HG03196 (cell line): Measurements from ENCODE around the gene CLTRN.
"Not testable (repeated sequence)": the region's sequence is repeated elsewhere in the genome, so short reads cannot be mapped to it uniquely, and the experiment has no call there.

Experiments
- ATAC-seq: cut with Tn5 transposase; IDR thresholded peaks from one replicate; pipeline ENCODE4 v1.9.1; 2021; ENCODE audit not compliant: unreplicated experiment

Gene CLTRN

GRCh38 chrX:15653961-15654360, 10.6 kb downstream of the CLTRN start:
- no peak for ATAC-seq

GRCh38 chrX:15647510-15647909, 17.1 kb downstream of the CLTRN start:
- ATAC-seq, result not testable (repeated sequence)

DNA sequence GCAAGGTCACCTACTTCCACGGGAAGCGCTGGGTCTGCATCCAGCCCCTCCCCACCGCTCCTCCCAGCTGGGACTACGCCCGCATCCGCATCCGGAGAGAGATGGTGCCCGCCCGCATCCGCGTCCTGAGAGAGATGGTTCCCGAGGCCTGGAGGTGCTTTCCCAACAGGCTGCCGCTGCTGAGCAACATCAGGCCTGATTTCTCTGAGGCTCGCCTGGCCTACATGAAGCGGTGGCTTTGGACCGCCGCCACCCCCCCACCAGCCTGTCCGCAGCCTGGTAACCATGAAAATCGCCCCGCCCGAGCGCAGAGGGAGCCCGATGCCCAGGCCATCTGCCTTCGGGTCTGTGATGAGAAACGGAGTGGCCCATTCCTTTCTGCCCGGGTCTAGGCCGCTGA, 18.1 kb downstream of the CLTRN start:
- no peak for ATAC-seq

- ATAC-seq, result no peak
Measured at GRCh38 chrX:15646031-15646430, 18.6 kb downstream of the CLTRN start.

- no peak for ATAC-seq
Measured at GRCh38 chrX:15645266-15645665, 19.3 kb downstream of the CLTRN start.

GRCh38 chrX:15644560-15644872, 20.1 kb downstream of the CLTRN start:
- ATAC-seq, result no peak

- ATAC-seq, result no peak
Measured at GRCh38 chrX:15643786-15644559, 20.6 kb downstream of the CLTRN start.

GRCh38 chrX:15631637-15632036, 33.0 kb downstream of the CLTRN start:
- no peak for ATAC-seq

GRCh38 chrX:15623054-15623453, 41.6 kb downstream of the CLTRN start:
- no peak for ATAC-seq

- no peak for ATAC-seq
Measured at GRCh38 chrX:15619053-15619755, 45.4 kb downstream of the CLTRN start.

- no peak for ATAC-seq
Measured at GRCh38 chrX:15617111-15617510, 47.5 kb downstream of the CLTRN start.

- ATAC-seq, result no peak
Measured at GRCh38 chrX:15616531-15616930, 48.1 kb downstream of the CLTRN start.

DNA sequence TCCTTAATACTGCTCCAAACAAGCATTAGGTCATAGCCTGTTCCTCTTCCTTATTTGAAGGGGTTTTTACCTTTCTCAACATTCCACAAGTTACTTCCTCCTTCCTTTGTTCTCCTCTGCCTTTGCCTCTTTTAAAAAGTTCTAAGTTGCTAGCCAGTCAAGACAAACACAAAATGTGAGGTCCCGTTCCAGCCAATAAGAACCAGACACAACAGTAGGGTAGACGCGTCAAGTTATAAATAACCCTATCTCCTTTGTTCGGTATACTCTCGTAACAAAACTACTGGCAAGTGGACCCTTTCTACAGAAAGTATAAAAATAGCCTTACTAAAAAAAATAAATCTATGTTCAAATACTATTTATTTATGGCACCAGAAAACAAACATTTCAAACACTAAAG, 57.5 kb downstream of the CLTRN start:
- no peak for ATAC-seq

- ATAC-seq, result no peak
Measured at GRCh38 chrX:15606136-15606535, 58.5 kb downstream of the CLTRN start.

DNA sequence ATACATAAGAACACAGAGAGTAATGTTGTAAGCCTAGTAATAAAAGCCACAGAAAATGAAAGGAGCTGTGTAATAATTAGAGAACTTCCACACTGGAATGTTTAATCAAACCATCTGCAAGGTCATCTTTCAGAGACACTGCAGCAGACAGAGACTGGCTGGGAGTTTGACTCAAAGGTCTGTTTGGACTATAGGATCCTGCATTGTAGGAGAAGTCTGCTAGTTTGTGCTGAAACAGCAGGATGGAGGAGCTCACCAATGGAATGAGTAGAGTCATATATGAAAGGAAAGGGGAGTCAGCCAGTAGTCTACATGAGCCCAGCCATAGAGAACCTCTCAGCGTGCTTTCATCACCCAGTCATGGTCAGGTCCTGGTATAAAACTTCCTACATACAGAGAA, 59.4 kb downstream of the CLTRN start:
- no peak for ATAC-seq

GRCh38 chrX:15602761-15603160, 61.8 kb downstream of the CLTRN start:
- ATAC-seq, result no peak

- no peak for ATAC-seq
Measured at GRCh38 chrX:15601932-15602331, 62.7 kb downstream of the CLTRN start.

DNA sequence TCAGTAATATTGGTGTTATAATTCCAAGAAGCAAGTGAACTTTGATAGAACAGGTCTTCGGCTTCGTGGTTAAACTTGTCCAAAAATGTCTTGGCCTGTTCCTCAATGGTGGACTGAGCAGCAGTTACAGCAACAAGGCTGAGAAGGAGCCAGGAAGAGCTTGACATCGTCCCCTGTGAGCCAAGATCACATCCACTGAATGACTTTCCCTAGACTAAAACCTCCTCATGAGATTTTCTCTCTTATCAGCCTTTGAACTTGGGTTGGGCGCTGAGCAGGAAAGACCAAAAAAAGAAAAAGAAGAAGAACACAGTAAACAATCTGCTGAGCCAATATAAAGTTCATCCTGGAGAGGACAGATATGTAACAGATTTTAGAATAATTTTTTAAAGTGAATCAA, 63.9 kb downstream of the CLTRN start, which contains the start of gene ACE2:
Gene ACE2 (minus strand): TSS at position 216 of the 400 bp plus-strand sequence. CDS start 49 bp downstream, at position 167.
- no peak for ATAC-seq

DNA sequence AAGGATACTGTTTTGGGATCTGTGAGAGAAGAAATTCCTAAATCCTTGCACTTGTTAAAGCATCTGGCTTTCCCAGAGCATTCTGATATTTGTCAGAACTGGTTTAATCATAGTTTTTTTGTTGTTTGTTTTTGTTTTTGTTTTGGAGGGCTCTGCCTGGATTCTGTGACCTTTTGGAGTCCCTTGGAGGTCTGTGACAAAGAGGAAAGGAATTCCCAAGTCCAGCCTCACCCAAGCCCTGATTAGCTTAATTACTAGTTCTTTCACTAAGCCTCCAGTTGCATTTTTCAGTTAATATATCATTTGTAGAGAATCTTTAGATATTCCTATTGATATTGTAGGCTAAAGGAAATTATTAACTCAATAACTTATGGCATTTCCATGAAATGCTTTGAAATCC, 64.6 kb downstream of the CLTRN start:
- no peak for ATAC-seq

- ATAC-seq, result no peak
Measured at GRCh38 chrX:15599461-15599860, 65.1 kb downstream of the CLTRN start.

- ATAC-seq, result no peak
Measured at GRCh38 chrX:15598026-15598425, 66.6 kb downstream of the CLTRN start.

GRCh38 chrX:15594371-15594770, 70.2 kb downstream of the CLTRN start:
- ATAC-seq, result no peak
